ENCODE data around the gene KCNK5.

GRCh38 chr6:39247667-39248194, 18.5 kb upstream of the KCNK5 start:
- TF ChIP-seq, protein P1, sequence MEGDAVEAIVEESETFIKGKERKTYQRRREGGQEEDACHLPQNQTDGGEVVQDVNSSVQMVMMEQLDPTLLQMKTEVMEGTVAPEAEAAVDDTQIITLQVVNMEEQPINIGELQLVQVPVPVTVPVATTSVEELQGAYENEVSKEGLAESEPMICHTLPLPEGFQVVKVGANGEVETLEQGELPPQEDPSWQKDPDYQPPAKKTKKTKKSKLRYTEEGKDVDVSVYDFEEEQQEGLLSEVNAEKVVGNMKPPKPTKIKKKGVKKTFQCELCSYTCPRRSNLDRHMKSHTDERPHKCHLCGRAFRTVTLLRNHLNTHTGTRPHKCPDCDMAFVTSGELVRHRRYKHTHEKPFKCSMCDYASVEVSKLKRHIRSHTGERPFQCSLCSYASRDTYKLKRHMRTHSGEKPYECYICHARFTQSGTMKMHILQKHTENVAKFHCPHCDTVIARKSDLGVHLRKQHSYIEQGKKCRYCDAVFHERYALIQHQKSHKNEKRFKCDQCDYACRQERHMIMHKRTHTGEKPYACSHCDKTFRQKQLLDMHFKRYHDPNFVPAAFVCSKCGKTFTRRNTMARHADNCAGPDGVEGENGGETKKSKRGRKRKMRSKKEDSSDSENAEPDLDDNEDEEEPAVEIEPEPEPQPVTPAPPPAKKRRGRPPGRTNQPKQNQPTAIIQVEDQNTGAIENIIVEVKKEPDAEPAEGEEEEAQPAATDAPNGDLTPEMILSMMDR (IDR thresholded peaks at IDR 0.05), result no peak
- TF ChIP-seq POLR2A (IDR thresholded peaks at IDR 0.05), result no peak
